ENCODE measurements around the gene TFAM. TPM values are rescaled to one million over a fixed set of nuclear protein-coding genes. Genes with fewer than 3 reads are reported as not detected.
"Not testable (repeated sequence)": the region's sequence is repeated elsewhere in the genome, so short reads cannot be mapped to it uniquely, and the experiment has no call there.

Gene TFAM
- total RNA-seq, 1 donor from 2014 or later = 36.9 TPM

GRCh38 chr10:58372607-58373441 lies 12.4 kb upstream of the TFAM start:
- DNase-seq (ENCODE audit: low spot score) = no peak

- no peak for DNase-seq (ENCODE audit: low spot score)
Measured at GRCh38 chr10:58373442-58373827, 11.8 kb upstream of the TFAM start.

- no peak for DNase-seq (ENCODE audit: low spot score)
Measured at GRCh38 chr10:58382489-58382995, 2.7 kb upstream of the TFAM start.

GRCh38 chr10:58384095-58384494 lies 1.1 kb upstream of the TFAM start:
- DNase-seq (ENCODE audit: low spot score) = no peak

- no peak for DNase-seq (ENCODE audit: low spot score)
Measured at GRCh38 chr10:58384544-58384998, 639 bp upstream of the TFAM start.

- no peak for DNase-seq (ENCODE audit: low spot score)
Measured at GRCh38 chr10:58385784-58386112, 538 bp downstream of the TFAM start.

- DNase-seq (ENCODE audit: low spot score) = no peak
Measured at GRCh38 chr10:58389024-58389423, 3.8 kb downstream of the TFAM start.

- no peak for DNase-seq (ENCODE audit: low spot score)
Measured at GRCh38 chr10:58393317-58393716, 8.1 kb downstream of the TFAM start.

- no peak for DNase-seq (ENCODE audit: low spot score)
Measured at GRCh38 chr10:58394471-58394870, 9.3 kb downstream of the TFAM start.

GRCh38 chr10:58396057-58396456 lies 10.8 kb downstream of the TFAM start:
- DNase-seq (ENCODE audit: low spot score) = no peak

GRCh38 chr10:58397830-58398229 lies 12.6 kb downstream of the TFAM start:
- DNase-seq (ENCODE audit: low spot score) = no peak

GRCh38 chr10:58399410-58399809 lies 14.2 kb downstream of the TFAM start:
- no peak for DNase-seq (ENCODE audit: low spot score)

GRCh38 chr10:58400609-58401008 lies 15.4 kb downstream of the TFAM start:
- no peak for DNase-seq (ENCODE audit: low spot score)

- no peak for DNase-seq (ENCODE audit: low spot score)
Measured at GRCh38 chr10:58404001-58404400, 18.8 kb downstream of the TFAM start.

- no peak for DNase-seq (ENCODE audit: low spot score)
Measured at GRCh38 chr10:58409956-58410610, 24.9 kb downstream of the TFAM start.

GRCh38 chr10:58412502-58412961 lies 27.3 kb downstream of the TFAM start:
- DNase-seq (ENCODE audit: low spot score) = no peak

GRCh38 chr10:58414270-58415041 lies 29.2 kb downstream of the TFAM start:
- DNase-seq (ENCODE audit: low spot score) = no peak

GRCh38 chr10:58415757-58416156 lies 30.5 kb downstream of the TFAM start:
- DNase-seq (ENCODE audit: low spot score) = no peak

- DNase-seq (ENCODE audit: low spot score) = not testable (repeated sequence)
Measured at GRCh38 chr10:58417902-58418301, 32.7 kb downstream of the TFAM start.

- no peak for DNase-seq (ENCODE audit: low spot score)
Measured at GRCh38 chr10:58424176-58424575, 39.0 kb downstream of the TFAM start.

GRCh38 chr10:58428436-58428835 lies 43.2 kb downstream of the TFAM start:
- DNase-seq (ENCODE audit: low spot score) = not testable (repeated sequence)

GRCh38 chr10:58431903-58432302 lies 46.7 kb downstream of the TFAM start:
- no peak for DNase-seq (ENCODE audit: low spot score)
